GM19395 (cell line): ENCODE data around the gene SAPCD1.

ENCODE experiments used
- ATAC-seq: cut with Tn5 transposase; IDR thresholded peaks from one replicate; pipeline ENCODE4 v1.9.1; 2021; ENCODE audit warnings: mild to moderate bottlenecking, moderate library complexity; ENCODE audit not compliant: unreplicated experiment

The SAPCD1 gene

GRCh38 chr6:31749301-31750036, 13.0 kb upstream of the SAPCD1 start:
- no peak for ATAC-seq

- ATAC-seq = no peak
These were observed 11.9 kb upstream of the SAPCD1 start for GRCh38 chr6:31750411-31751022.

- no peak for ATAC-seq
These were observed 9.6 kb upstream of the SAPCD1 start for GRCh38 chr6:31752739-31753319.

GRCh38 chr6:31758281-31758680, 4.2 kb upstream of the SAPCD1 start:
- no peak for ATAC-seq

- ATAC-seq = no peak
These were observed 1.7 kb upstream of the SAPCD1 start for GRCh38 chr6:31760790-31761189.

GRCh38 chr6:31761343-31761742, 1.1 kb upstream of the SAPCD1 start:
- ATAC-seq = no peak

GRCh38 chr6:31762878-31763618, 592 bp downstream of the SAPCD1 start:
- ATAC-seq = no peak

GRCh38 chr6:31763619-31763940, 1.1 kb downstream of the SAPCD1 start:
- ATAC-seq = no peak

- ATAC-seq = no peak
These were observed 1.7 kb downstream of the SAPCD1 start for GRCh38 chr6:31764198-31764597.

GRCh38 chr6:31765559-31765909, 3.1 kb downstream of the SAPCD1 start:
- no peak for ATAC-seq

- ATAC-seq = no peak
These were observed 3.7 kb downstream of the SAPCD1 start for GRCh38 chr6:31765910-31766794.

- ATAC-seq = no peak
These were observed 4.7 kb downstream of the SAPCD1 start for GRCh38 chr6:31767096-31767645.

- no peak for ATAC-seq
These were observed 6.2 kb downstream of the SAPCD1 start for GRCh38 chr6:31768363-31769257.

- no peak for ATAC-seq
These were observed 7.4 kb downstream of the SAPCD1 start for GRCh38 chr6:31769684-31770371.

GRCh38 chr6:31770860-31771259, 8.4 kb downstream of the SAPCD1 start:
- no peak for ATAC-seq

GRCh38 chr6:31771992-31772358, 9.5 kb downstream of the SAPCD1 start:
- ATAC-seq = no peak

- no peak for ATAC-seq
These were observed 12.7 kb downstream of the SAPCD1 start for GRCh38 chr6:31775184-31775583.

- no peak for ATAC-seq
These were observed 13.4 kb downstream of the SAPCD1 start for GRCh38 chr6:31775633-31776484.
